CD4-positive, alpha-beta memory T cell (primary cell): ENCODE measurements around the gene RBFOX2. TPM values are rescaled to one million over a fixed set of nuclear protein-coding genes. Genes with fewer than 3 reads are reported as not detected.
A peak's percentile ranks its signal among the peaks of the same experiment; 100 is the strongest.

Experiments
- CTCF ChIA-PET: fragments of 350-600 bp; sonication (Branson Sonifier 250); formaldehyde crosslinking; loops from one replicate; lab custom pipeline; 2021; ENCODE audit warnings: inconsistent platforms; ENCODE audit not compliant: partially characterized antibody; lab: Charles Lee
- POLR2A ChIA-PET: fragments of 350-600 bp; sonication (Branson Sonifier 250); formaldehyde crosslinking; loops from one replicate; lab custom pipeline; 2021; ENCODE audit not compliant: partially characterized antibody; lab: Charles Lee
- DNase-seq, 5 donors: peaks; one replicate each; pipeline versions ENCODE4 v3.0.0 to v3.0.0-alpha.2; 2020 to 2022; ENCODE audit warnings: mixed read lengths in 1 of 5
- H3K27ac ChIP-seq: one replicate; pipeline ENCODE4 v1.7.0; 2013; ENCODE audit warnings: low read depth, low read length
- H3K27me3 ChIP-seq: 2 replicates; pipeline ENCODE4 v1.7.0; 2013; ENCODE audit warnings: mild to moderate bottlenecking, low read length, moderate library complexity; ENCODE audit not compliant: insufficient read depth
- H3K36me3 ChIP-seq: 2 replicates; pipeline ENCODE4 v1.7.0; 2013; ENCODE audit warnings: mild to moderate bottlenecking, low read length, moderate library complexity; ENCODE audit not compliant: insufficient read depth
- H3K4me1 ChIP-seq: 2 replicates; pipeline ENCODE4 v1.7.0; 2013; ENCODE audit warnings: mild to moderate bottlenecking, low read length, moderate library complexity; ENCODE audit not compliant: insufficient read depth
- H3K4me3 ChIP-seq, 2 donors: one replicate each; pipeline ENCODE4 v1.7.0; 2013; ENCODE audit warnings: low read length in 2 of 2, mild to moderate bottlenecking in 1 of 2
- H3K9me3 ChIP-seq, 2 donors: one replicate each; pipeline ENCODE4 v1.7.0; 2013; ENCODE audit warnings: low read length in 2 of 2, control low read depth in 1 of 2; ENCODE audit not compliant: control insufficient read depth in 1 of 2
- H3K27ac Mint-ChIP-seq, 7 donors: one replicate each; pipeline ENCODE4 v1.8.0; 2020 to 2021; ENCODE audit warnings: mixed read lengths in 7 of 7, mild to moderate bottlenecking in 6 of 7, inconsistent platforms in 3 of 7, moderate library complexity in 3 of 7
- H3K27me3 Mint-ChIP-seq, 2 donors: one replicate each; pipeline ENCODE4 v1.8.0; 2020 to 2021; ENCODE audit warnings: mixed read lengths in 2 of 2
- H3K36me3 Mint-ChIP-seq, 2 donors: one replicate each; pipeline ENCODE4 v1.8.0; 2020 to 2021; ENCODE audit warnings: mixed read lengths in 2 of 2, inconsistent platforms in 1 of 2, mild to moderate bottlenecking in 1 of 2
- H3K4me1 Mint-ChIP-seq, 4 donors: one replicate each; pipeline ENCODE4 v1.8.0; 2020 to 2021; ENCODE audit warnings: mixed read lengths in 4 of 4, mild to moderate bottlenecking in 1 of 4
- H3K4me3 Mint-ChIP-seq, 8 donors: one replicate each; pipeline ENCODE4 v1.8.0; 2020 to 2021; ENCODE audit warnings: mixed read lengths in 8 of 8, mild to moderate bottlenecking in 7 of 8, moderate library complexity in 6 of 8, inconsistent platforms in 3 of 8
- H3K9me3 Mint-ChIP-seq, 8 donors: one replicate each; pipeline ENCODE4 v1.8.0; 2020 to 2021; ENCODE audit warnings: mixed read lengths in 8 of 8, mild to moderate bottlenecking in 5 of 8, inconsistent platforms in 3 of 8, moderate library complexity in 1 of 8
- intact Hi-C: fragments of 100-400 bp; cut with micrococcal nuclease; formaldehyde crosslinking; loops from one replicate; pipeline ENCODE4 v1.15.1; 2023
- polyA plus RNA-seq, 2 donors: library from polyadenylated mRNA; unstranded; fragments of 300-500 nt; fragmentation: Illumina TruSeq; gene quantifications; one replicate each; pipeline ENCODE4 v1.2.3, GENCODE V29; 2021
- total RNA-seq, 2 experiments: library from RNA; stranded (reverse); gene quantifications; one replicate each; pipeline ENCODE4 v1.2.3, GENCODE V29; 2021

Gene RBFOX2
- total and polyA plus RNA-seq, 4 experiments from 2014 or later = 0.68 to 1.3 (median 1.0) TPM

DNA sequence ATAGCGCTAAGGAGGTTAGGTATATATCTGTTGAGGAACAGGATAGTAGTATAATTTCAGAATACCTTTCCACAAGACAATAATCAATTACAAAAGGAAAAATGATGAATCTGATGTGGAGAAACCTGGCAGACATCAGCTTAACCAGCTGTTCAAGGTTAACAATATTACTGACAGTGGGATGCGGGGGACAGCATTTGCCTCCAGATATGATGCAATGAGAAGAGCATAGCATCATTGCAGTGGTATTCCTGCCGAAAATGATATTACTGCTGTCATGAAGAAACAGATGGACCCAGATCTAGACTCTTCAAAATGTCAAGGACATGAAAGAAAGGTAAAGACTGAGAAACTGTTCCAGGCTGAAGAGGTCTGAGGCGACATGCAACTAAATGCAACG, 49.7 kb downstream of the RBFOX2 start:
- H3K9me3 ChIP-seq = no peaks in the 10 kb centered on the region
- Mint-ChIP-seq H3K9me3 (peaks cover 0 to 3% (median 0%) of the 10 kb centered on the region in 8 donors), H3K36me3 (no peaks in the 10 kb centered on the region), H3K27ac (no peak overlapping the region), H3K4me3 (no peak overlapping the region), H3K27me3 (peaks cover 12 to 22% of the 10 kb centered on the region in 2 donors), H3K4me1 (no peaks in the 10 kb centered on the region)
- no peaks in the 10 kb centered on the region for H3K4me1 ChIP-seq
- H3K27ac ChIP-seq = no peak overlapping the region
- H3K4me3 ChIP-seq = no peak overlapping the region
- DNase-seq = no peak
- ChIA-PET CTCF (interaction anchor here (1.4 kb wide), 1 partner anchor 8 kb away, joined by 4 read pairs; no protein-coding TSS in a partner anchor), POLR2A (no interaction called here)
- intact Hi-C loops = no loop called here
- no peaks in the 10 kb centered on the region for H3K27me3 ChIP-seq
- no peaks in the 10 kb centered on the region for H3K36me3 ChIP-seq

DNA sequence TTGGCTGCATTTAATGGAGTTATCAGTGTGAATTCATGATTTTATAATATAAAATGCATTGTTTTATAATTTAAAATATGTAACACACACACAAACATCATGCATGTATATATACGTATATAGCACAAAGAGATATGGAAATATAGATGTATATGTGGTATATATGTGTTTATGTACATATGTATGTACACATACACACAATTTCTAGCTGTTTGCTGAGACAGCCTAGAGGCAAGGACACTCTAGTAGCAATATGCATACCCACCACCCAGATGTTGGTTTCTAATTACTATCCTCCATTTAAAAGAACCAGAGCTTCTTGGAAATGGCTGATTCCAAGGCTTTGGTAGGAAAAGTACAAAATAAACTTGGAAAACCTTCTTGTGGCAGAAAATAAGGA, 50.4 kb downstream of the RBFOX2 start:
- CTCF ChIA-PET = no interaction called here
- peaks cover 12 to 22% of the 10 kb centered on the region in 2 donors for H3K27me3 Mint-ChIP-seq
- intact Hi-C loops = no loop called here
- no peaks in the 10 kb centered on the region for H3K9me3 Mint-ChIP-seq
- Histone ChIP-seq H3K36me3 (no peaks in the 10 kb centered on the region), H3K9me3 (no peaks in the 10 kb centered on the region), H3K4me1 (no peaks in the 10 kb centered on the region), H3K27ac (no peak overlapping the region), H3K27me3 (no peaks in the 10 kb centered on the region), H3K4me3 (no peak overlapping the region)
- no peak for DNase-seq
- no peaks in the 10 kb centered on the region for H3K4me1 Mint-ChIP-seq
- H3K36me3 Mint-ChIP-seq = no peaks in the 10 kb centered on the region
- POLR2A ChIA-PET = no interaction called here
- H3K27ac Mint-ChIP-seq = no peak overlapping the region
- H3K4me3 Mint-ChIP-seq = no peak overlapping the region

DNA sequence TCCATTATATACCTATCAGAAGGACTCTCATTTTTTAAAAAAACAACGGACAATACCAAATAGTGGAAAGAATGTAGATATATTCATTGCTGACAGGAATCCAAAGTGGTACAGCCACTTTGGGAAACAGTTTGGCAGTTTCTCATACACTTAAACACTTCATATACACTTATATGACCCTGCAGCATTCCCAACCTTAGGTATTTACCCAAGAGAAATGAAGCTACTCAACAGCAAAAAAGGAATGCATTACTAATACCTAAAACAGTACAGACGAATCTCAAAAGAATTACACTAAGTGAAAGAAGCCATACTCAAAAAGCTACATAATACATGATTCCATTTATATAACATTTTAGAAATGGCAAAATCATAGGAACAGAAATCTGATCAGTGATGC, 51.5 kb downstream of the RBFOX2 start:
- Mint-ChIP-seq H3K27ac (no peak overlapping the region), H3K27me3 (peaks cover 10 to 18% of the 10 kb centered on the region in 2 donors), H3K4me1 (no peaks in the 10 kb centered on the region), H3K4me3 (no peak overlapping the region), H3K36me3 (no peaks in the 10 kb centered on the region), H3K9me3 (no peaks in the 10 kb centered on the region)
- intact Hi-C loops = no loop called here
- no peaks in the 10 kb centered on the region for H3K36me3 ChIP-seq
- ChIA-PET POLR2A (no interaction called here), CTCF (interaction anchor here (0.6 kb wide), 1 partner anchor 22 kb away, joined by 4 read pairs; no protein-coding TSS in a partner anchor)
- no peak overlapping the region for H3K4me3 ChIP-seq
- H3K9me3 ChIP-seq = no peaks in the 10 kb centered on the region
- H3K27me3 ChIP-seq = no peaks in the 10 kb centered on the region
- no peak overlapping the region for H3K27ac ChIP-seq
- no peak for DNase-seq
- no peaks in the 10 kb centered on the region for H3K4me1 ChIP-seq

DNA sequence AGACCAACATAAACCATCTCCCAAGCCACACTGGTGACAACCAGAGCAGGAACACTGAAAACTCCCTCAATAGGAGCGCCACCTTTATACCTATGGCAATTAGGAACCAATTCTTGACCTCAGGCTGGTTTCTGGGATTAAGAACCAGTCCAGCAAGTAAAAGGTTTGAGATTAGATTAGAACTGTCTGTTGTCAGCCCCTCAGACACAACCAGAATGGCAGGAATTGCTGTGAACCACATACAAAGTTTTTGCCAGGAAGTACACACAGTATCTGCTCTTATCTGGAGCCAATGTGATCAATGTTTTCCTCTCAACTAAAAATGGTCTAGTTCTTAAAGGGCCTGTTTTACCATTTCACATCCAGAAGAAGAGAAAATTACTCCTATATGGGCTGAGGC, 55.2 kb downstream of the RBFOX2 start:
- H3K4me1 Mint-ChIP-seq = no peaks in the 10 kb centered on the region

DNA sequence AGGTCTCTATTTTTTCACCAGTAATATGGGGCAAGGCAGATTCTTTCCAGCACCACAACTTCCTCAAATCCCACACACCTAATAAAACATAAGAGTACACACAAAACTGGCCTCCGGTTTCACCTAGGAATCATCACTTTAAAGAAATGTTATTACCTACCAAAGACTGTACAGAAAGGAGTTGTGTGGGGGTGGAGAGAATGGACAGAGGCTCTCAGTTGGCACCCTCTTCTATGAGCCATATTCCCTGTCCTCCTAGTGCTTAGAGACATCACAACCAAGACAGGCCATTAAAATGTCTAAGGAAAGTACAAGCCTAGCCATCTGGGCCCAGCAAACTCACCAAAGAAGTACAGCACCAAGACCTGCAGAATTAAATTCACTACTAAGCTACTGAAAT, 56.1 kb downstream of the RBFOX2 start:
- Histone ChIP-seq H3K27ac (no peak overlapping the region), H3K4me3 (no peak overlapping the region), H3K4me1 (no peaks in the 10 kb centered on the region), H3K9me3 (no peaks in the 10 kb centered on the region), H3K27me3 (no peaks in the 10 kb centered on the region), H3K36me3 (no peaks in the 10 kb centered on the region)
- H3K27me3 Mint-ChIP-seq = peaks cover 7 to 9% of the 10 kb centered on the region in 2 donors
- DNase-seq = no peak
- H3K27ac Mint-ChIP-seq = no peak overlapping the region
- H3K4me1 Mint-ChIP-seq = no peaks in the 10 kb centered on the region
- ChIA-PET CTCF (no interaction called here), POLR2A (no interaction called here)
- no peaks in the 10 kb centered on the region for H3K36me3 Mint-ChIP-seq
- intact Hi-C loops = no loop called here
- H3K9me3 Mint-ChIP-seq = no peaks in the 10 kb centered on the region
- no peak overlapping the region for H3K4me3 Mint-ChIP-seq

More for the DNA sequence above, 55.2 kb downstream of the RBFOX2 start:
- no peak for DNase-seq
- Histone ChIP-seq H3K27ac (no peak overlapping the region), H3K36me3 (no peaks in the 10 kb centered on the region), H3K4me3 (no peak overlapping the region), H3K4me1 (no peaks in the 10 kb centered on the region), H3K9me3 (no peaks in the 10 kb centered on the region), H3K27me3 (no peaks in the 10 kb centered on the region)
- CTCF ChIA-PET = no interaction called here
- H3K36me3 Mint-ChIP-seq = no peaks in the 10 kb centered on the region
- intact Hi-C loops = no loop called here
- H3K27me3 Mint-ChIP-seq = peaks cover 7 to 8% of the 10 kb centered on the region in 2 donors
- H3K27ac Mint-ChIP-seq = no peak overlapping the region
- H3K4me3 Mint-ChIP-seq = no peak overlapping the region
- POLR2A ChIA-PET = no interaction called here
- H3K9me3 Mint-ChIP-seq = no peaks in the 10 kb centered on the region

DNA sequence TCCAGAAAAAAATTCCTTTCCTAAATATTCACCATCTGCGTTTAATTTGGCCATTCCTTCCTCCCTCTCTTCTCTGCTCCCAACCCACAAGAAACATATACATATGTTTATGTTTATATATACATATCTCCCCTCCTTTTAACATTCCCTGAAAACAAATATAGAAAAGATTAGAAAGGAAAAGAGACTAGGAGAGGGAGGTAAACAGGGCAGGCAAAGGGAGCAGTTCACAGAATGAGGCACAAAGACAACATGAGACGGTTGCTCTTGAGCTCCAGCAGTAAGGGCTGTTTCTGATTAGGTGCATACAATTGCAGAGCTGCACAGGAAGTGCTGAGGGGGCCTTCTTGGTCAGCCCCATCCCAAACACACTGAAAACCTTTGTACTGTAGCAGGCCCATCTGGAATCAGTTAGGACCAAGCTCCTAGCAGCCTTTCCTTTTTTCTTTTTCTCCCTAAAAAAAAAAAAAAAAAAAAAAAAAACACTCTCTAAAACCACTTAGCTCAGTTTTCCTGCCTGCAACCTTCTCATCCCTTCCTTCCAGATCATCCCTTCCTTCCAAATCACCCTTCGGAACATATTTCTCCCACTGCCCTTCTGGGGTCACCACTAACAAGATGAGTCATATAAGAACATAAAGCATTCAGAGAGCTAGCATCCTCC, 57.0 kb downstream of the RBFOX2 start:
- Histone ChIP-seq H3K36me3 (no peaks in the 10 kb centered on the region), H3K27me3 (no peaks in the 10 kb centered on the region), H3K4me1 (no peaks in the 10 kb centered on the region), H3K4me3 (no peak overlapping the region), H3K27ac (no peak overlapping the region), H3K9me3 (no peaks in the 10 kb centered on the region)
- H3K27ac Mint-ChIP-seq = no peak overlapping the region
- ChIA-PET CTCF (no interaction called here), POLR2A (no interaction called here)
- H3K4me1 Mint-ChIP-seq = no peaks in the 10 kb centered on the region
- DNase-seq = no peak
- peaks cover 7 to 11% of the 10 kb centered on the region in 2 donors for H3K27me3 Mint-ChIP-seq
- H3K36me3 Mint-ChIP-seq = no peaks in the 10 kb centered on the region
- peak overlapping the region in 1 of 8 donors; percentile 2 for H3K4me3 Mint-ChIP-seq
- no peaks in the 10 kb centered on the region for H3K9me3 Mint-ChIP-seq
- intact Hi-C loops = no loop called here

DNA sequence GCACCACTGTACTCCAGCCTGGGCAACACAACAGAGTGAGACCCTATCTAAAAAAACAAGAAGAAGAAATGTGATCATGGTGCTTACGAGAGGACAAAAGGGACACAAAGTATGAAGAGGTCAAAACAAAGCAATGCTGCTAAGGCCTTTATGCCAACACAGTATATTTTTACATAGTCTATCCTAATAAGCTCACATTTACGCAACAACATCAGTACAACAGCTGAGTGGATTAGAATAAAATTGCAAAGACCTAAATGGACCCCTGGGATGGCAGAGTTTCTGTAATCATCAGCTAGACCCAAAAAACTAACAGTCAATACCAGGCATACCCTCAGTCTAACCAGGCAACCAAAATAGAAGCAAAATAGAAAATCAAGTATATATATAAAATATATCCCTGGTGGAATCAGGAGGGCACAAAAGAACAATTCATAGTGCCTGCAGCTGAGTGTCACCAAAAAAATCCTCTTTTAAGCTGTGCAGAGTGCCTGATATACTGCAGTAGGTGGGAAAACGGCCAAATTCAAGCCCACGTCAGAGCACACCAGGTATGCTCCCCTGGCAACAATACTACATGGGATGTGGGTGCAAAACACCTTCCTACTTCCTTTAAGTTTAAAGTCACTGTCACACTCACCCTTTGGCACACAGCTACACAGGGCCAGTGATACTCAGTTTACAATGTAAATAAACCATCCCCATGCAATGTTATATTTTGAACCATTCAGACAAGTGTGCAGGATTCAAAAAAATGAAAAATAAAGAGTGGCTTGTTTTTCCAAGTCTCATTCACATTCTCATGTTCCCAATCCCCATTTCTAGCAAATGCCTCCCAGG, 57.8 kb downstream of the RBFOX2 start:
- H3K36me3 Mint-ChIP-seq = no peaks in the 10 kb centered on the region
- Histone ChIP-seq H3K27ac (no peak overlapping the region), H3K36me3 (no peaks in the 10 kb centered on the region), H3K4me1 (no peaks in the 10 kb centered on the region), H3K4me3 (no peak overlapping the region), H3K9me3 (no peaks in the 10 kb centered on the region), H3K27me3 (no peaks in the 10 kb centered on the region)
- peaks cover 4 to 7% of the 10 kb centered on the region in 2 donors for H3K27me3 Mint-ChIP-seq
- POLR2A ChIA-PET = no interaction called here
- H3K4me1 Mint-ChIP-seq = no peaks in the 10 kb centered on the region
- intact Hi-C loops = no loop called here
- no peak for DNase-seq
- peak overlapping the region in 1 of 7 donors; percentile 61 for H3K27ac Mint-ChIP-seq
- H3K9me3 Mint-ChIP-seq = no peaks in the 10 kb centered on the region
- CTCF ChIA-PET = interaction anchor here (1.2 to 1.3 kb wide), 2 partner anchors 9 to 154 kb away, joined by 3 to 4 read pairs; no protein-coding TSS in a partner anchor
- no peak overlapping the region for H3K4me3 Mint-ChIP-seq
